Kidney tubule cell (primary cell): Measurements from ENCODE around the gene CCDC3.
"Not testable (repeated sequence)": the region's sequence is repeated elsewhere in the genome, so short reads cannot be mapped to it uniquely, and the experiment has no call there.

Experiments used
- DNase-seq: peaks from one replicate; pipeline ENCODE4 v3.0.0-alpha.2; 2018; ENCODE audit warnings: low spot score

Gene CCDC3

GRCh38 chr10:12887780-12888179, 113.7 kb downstream of the CCDC3 start:
- DNase-seq: no peak

- DNase-seq: no peak
Measured at GRCh38 chr10:12884851-12885250, 116.7 kb downstream of the CCDC3 start.

GRCh38 chr10:12880423-12880822, 121.1 kb downstream of the CCDC3 start:
- DNase-seq: no peak

GRCh38 chr10:12877150-12877549, 124.4 kb downstream of the CCDC3 start:
- DNase-seq: no peak

- peak; percentile 3 for DNase-seq
Measured at GRCh38 chr10:12876266-12876665, 125.2 kb downstream of the CCDC3 start.

- no peak for DNase-seq
Measured at GRCh38 chr10:12875100-12875499, 126.4 kb downstream of the CCDC3 start.

GRCh38 chr10:12874501-12874900, 127.0 kb downstream of the CCDC3 start:
- no peak for DNase-seq

GRCh38 chr10:12873172-12873571, 128.3 kb downstream of the CCDC3 start:
- DNase-seq: no peak

- no peak for DNase-seq
Measured at GRCh38 chr10:12872577-12872976, 128.9 kb downstream of the CCDC3 start.

- DNase-seq: no peak
Measured at GRCh38 chr10:12869427-12869826, 132.1 kb downstream of the CCDC3 start.

- DNase-seq: no peak
Measured at GRCh38 chr10:12868229-12868628, 133.3 kb downstream of the CCDC3 start.

- DNase-seq: not testable (repeated sequence)
Measured at GRCh38 chr10:12865515-12865914, 136.0 kb downstream of the CCDC3 start.

GRCh38 chr10:12862459-12862858, 139.1 kb downstream of the CCDC3 start:
- DNase-seq: no peak

- no peak for DNase-seq
Measured at GRCh38 chr10:12854988-12855387, 146.5 kb downstream of the CCDC3 start.

- DNase-seq: no peak
Measured at GRCh38 chr10:12852687-12853086, 148.8 kb downstream of the CCDC3 start.

GRCh38 chr10:12849319-12850181, 152.0 kb downstream of the CCDC3 start:
- no peak for DNase-seq

- DNase-seq: no peak
Measured at GRCh38 chr10:12848439-12849173, 152.9 kb downstream of the CCDC3 start.

- no peak for DNase-seq
Measured at GRCh38 chr10:12847361-12847975, 154.0 kb downstream of the CCDC3 start.

- DNase-seq: no peak
Measured at GRCh38 chr10:12846718-12847117, 154.8 kb downstream of the CCDC3 start.
